H9 (cell line): ENCODE measurements around the gene PATL2. TPM values are rescaled to one million over a fixed set of nuclear protein-coding genes. Genes with fewer than 3 reads are reported as not detected.

Experiments
- DNase-seq: peaks from one replicate; pipeline ENCODE4 v3.0.0-alpha.2; 2017
- H2AFZ ChIP-seq: one replicate; pipeline ENCODE4 v1.6.1; 2013; ENCODE audit warnings: mild to moderate bottlenecking, low read length, control low read depth, moderate library complexity
- H2AK5ac ChIP-seq: 2 replicates; pipeline ENCODE4 v1.6.1; 2013; ENCODE audit warnings: low read length, control low read depth, mixed read lengths; ENCODE audit not compliant: insufficient read length
- H2BK120ac ChIP-seq: one replicate; pipeline ENCODE4 v1.6.1; 2013; ENCODE audit warnings: low read depth, mild to moderate bottlenecking, low read length, control low read depth, inconsistent platforms; ENCODE audit not compliant: poor library complexity, severe bottlenecking
- H2BK12ac ChIP-seq: 2 replicates; pipeline ENCODE4 v1.6.1; 2013; ENCODE audit warnings: low read length, control low read depth, mixed read lengths, low read depth; ENCODE audit not compliant: insufficient read length
- H2BK15ac ChIP-seq: 2 replicates; pipeline ENCODE4 v1.6.1; 2013; ENCODE audit warnings: low read depth, low read length, control low read depth
- H2BK20ac ChIP-seq: one replicate; pipeline ENCODE4 v1.6.1; 2013; ENCODE audit warnings: low read depth, mild to moderate bottlenecking, low read length, control low read depth, inconsistent platforms; ENCODE audit not compliant: poor library complexity, severe bottlenecking
- H2BK5ac ChIP-seq: 2 replicates; pipeline ENCODE4 v1.6.1; 2013; ENCODE audit warnings: low read length, control low read depth, mixed read lengths; ENCODE audit not compliant: insufficient read length
- H3K14ac ChIP-seq: 2 replicates; pipeline ENCODE4 v1.6.1; 2013; ENCODE audit warnings: low read length, control low read depth; ENCODE audit not compliant: insufficient read depth
- H3K18ac ChIP-seq: 2 replicates; pipeline ENCODE4 v1.6.1; 2013; ENCODE audit warnings: low read depth, mild to moderate bottlenecking, mixed read lengths, low read length, control low read depth; ENCODE audit not compliant: insufficient read length
- H3K23ac ChIP-seq: 2 replicates; pipeline ENCODE4 v1.6.1; 2013; ENCODE audit warnings: low read length, control low read depth, mixed read lengths, low read depth; ENCODE audit not compliant: insufficient read length
- H3K23me2 ChIP-seq: 2 replicates; pipeline ENCODE4 v1.6.1; 2013; ENCODE audit warnings: low read depth, mild to moderate bottlenecking, mixed read lengths, low read length, control low read depth; ENCODE audit not compliant: insufficient read length, poor library complexity, severe bottlenecking
- H3K27ac ChIP-seq: 2 replicates; pipeline ENCODE4 v1.5.1; 2013; ENCODE audit warnings: low read length, control low read depth, mixed read lengths, low read depth; ENCODE audit not compliant: insufficient read length
- H3K27me3 ChIP-seq: 2 replicates; pipeline ENCODE4 v1.6.1; 2013; ENCODE audit warnings: low read length, control low read depth, inconsistent platforms; ENCODE audit not compliant: insufficient read depth
- H3K4ac ChIP-seq: 2 replicates; pipeline ENCODE4 v1.6.1; 2013; ENCODE audit warnings: low read depth, mild to moderate bottlenecking, control low read depth, inconsistent platforms, low read length, moderate library complexity
- H3K4me1 ChIP-seq: 2 replicates; pipeline ENCODE4 v1.6.1; 2013; ENCODE audit warnings: low read length, control low read depth, inconsistent platforms; ENCODE audit not compliant: insufficient read depth
- H3K4me2 ChIP-seq: 2 replicates; pipeline ENCODE4 v1.6.1; 2013; ENCODE audit warnings: low read length, control low read depth, mixed read lengths; ENCODE audit not compliant: insufficient read length, insufficient read depth
- H3K56ac ChIP-seq: 2 replicates; pipeline ENCODE4 v1.6.1; 2013; ENCODE audit warnings: low read depth, mild to moderate bottlenecking, mixed read lengths, low read length, control low read depth; ENCODE audit not compliant: insufficient read length
- H3K79me1 ChIP-seq: 2 replicates; pipeline ENCODE4 v1.6.1; 2013; ENCODE audit warnings: low read depth, mild to moderate bottlenecking, moderate library complexity, low read length, control low read depth, inconsistent platforms; ENCODE audit not compliant: insufficient read depth, poor library complexity, severe bottlenecking
- H3K79me2 ChIP-seq: 2 replicates; pipeline ENCODE4 v1.6.1; 2013; ENCODE audit warnings: low read length, control low read depth, inconsistent platforms; ENCODE audit not compliant: insufficient read depth
- H3K9ac ChIP-seq: 2 replicates; pipeline ENCODE4 v1.6.1; 2013; ENCODE audit warnings: low read length, control low read depth, mixed read lengths; ENCODE audit not compliant: insufficient read length; ENCODE audit errors: extremely low read depth
- H3K9me3 ChIP-seq: one replicate; pipeline ENCODE4 v1.6.1; 2013; ENCODE audit warnings: low read depth, low read length, inconsistent platforms; ENCODE audit not compliant: control insufficient read depth
- H3T11ph ChIP-seq: one replicate; pipeline ENCODE4 v1.6.1; 2013; ENCODE audit warnings: mild to moderate bottlenecking, low read length, control low read depth, inconsistent platforms
- H4K20me1 ChIP-seq: one replicate; pipeline ENCODE4 v1.6.1; 2013; ENCODE audit not compliant: control insufficient read depth, insufficient read length, insufficient read depth
- H4K5ac ChIP-seq: 2 replicates; pipeline ENCODE4 v1.6.1; 2013; ENCODE audit warnings: low read depth, mild to moderate bottlenecking, mixed read lengths, low read length, control low read depth; ENCODE audit not compliant: insufficient read length
- H4K8ac ChIP-seq: replicated peaks from 2 replicates; pipeline ENCODE4 v1.6.1; 2013; ENCODE audit warnings: low read length, control low read depth, mixed read lengths, low read depth; ENCODE audit not compliant: insufficient read length
- H4K91ac ChIP-seq: 2 replicates; pipeline ENCODE4 v1.6.1; 2013; ENCODE audit warnings: low read depth, mild to moderate bottlenecking, moderate library complexity, mixed read lengths, low read length, control low read depth; ENCODE audit not compliant: insufficient read length
- H3K27ac Mint-ChIP-seq, 3 experiments: 2 replicates in 2 of 3; 3 replicates in 1 of 3; pipeline ENCODE4 v1.8.0; 2020 to 2021; ENCODE audit warnings: mixed read lengths in 3 of 3, mild to moderate bottlenecking in 1 of 3, moderate library complexity in 1 of 3
- H3K27me3 Mint-ChIP-seq: 2 replicates; pipeline ENCODE4 v1.8.0; 2021; ENCODE audit warnings: low read depth, mild to moderate bottlenecking, moderate library complexity, mixed read lengths
- H3K36me3 Mint-ChIP-seq, 3 experiments: 2 replicates in 2 of 3; 3 replicates in 1 of 3; pipeline ENCODE4 v1.8.0; 2020 to 2021; ENCODE audit warnings: low read depth in 3 of 3, mixed read lengths in 3 of 3; ENCODE audit not compliant: insufficient read depth in 1 of 3
- H3K4me1 Mint-ChIP-seq, 2 experiments: 2 replicates each; pipeline ENCODE4 v1.8.0; 2020; ENCODE audit warnings: mixed read lengths in 2 of 2
- H3K4me3 Mint-ChIP-seq, 2 experiments: 2 replicates in 1 of 2; 3 replicates in 1 of 2; pipeline ENCODE4 v1.8.0; 2020 to 2021; ENCODE audit warnings: mild to moderate bottlenecking in 2 of 2, mixed read lengths in 2 of 2, moderate library complexity in 1 of 2
- H3K9me3 Mint-ChIP-seq, 2 experiments: 2 replicates in 1 of 2; 3 replicates in 1 of 2; pipeline ENCODE4 v1.8.0; 2020; ENCODE audit warnings: mild to moderate bottlenecking in 2 of 2, mixed read lengths in 2 of 2, moderate library complexity in 1 of 2
- CTCF ChIP-seq: fragments of 200-600 bp; sonication (generic); conservative IDR thresholded peaks from 3 replicates; pipeline ENCODE4 v1.8.0; 2021; ENCODE audit warnings: antibody characterized with exemption, mild to moderate bottlenecking
- WGBS: extraction: QIAGEN DNeasy Blood & Tissue Kit; methylation state at CpG from one replicate; pipeline ENCODE4 v1.1.7; 2013; ENCODE audit warnings: missing lambda C conversion rate, low lambda C conversion rate, mixed read lengths; ENCODE audit not compliant: insufficient read length; ENCODE audit errors: extremely low coverage; 5-methylcytosine and 5-hydroxymethylcytosine counted together
- total RNA-seq: library from RNA; stranded (reverse); gene quantifications from 2 replicates; pipeline ENCODE4 v1.2.1, GENCODE V29; 2021

PATL2 gene
- total RNA-seq, 1 experiment from 2014 or later: 0.46 TPM

- no peak overlapping the region for H3K18ac ChIP-seq
- H4K5ac ChIP-seq: no peak overlapping the region
- H3K14ac ChIP-seq: no peak overlapping the region
- H2AFZ ChIP-seq: no peak overlapping the region
- no peaks in the 10 kb centered on the region for H3K27me3 ChIP-seq
- WGBS: no CpG with 5 or more reads among the region's 2 CpGs
- no peak overlapping the region for H3K4ac ChIP-seq
- H2BK5ac ChIP-seq: no peak overlapping the region
- no peak for TF ChIP-seq CTCF
- H4K20me1 ChIP-seq: no peaks in the 10 kb centered on the region
- H3K4me1 Mint-ChIP-seq: peaks cover 13 to 19% of the 10 kb centered on the region in 2 experiments
- no peaks in the 10 kb centered on the region for H3K79me1 ChIP-seq
- H3T11ph ChIP-seq: no peak overlapping the region
- H3K4me2 ChIP-seq: no peak overlapping the region
- H2BK20ac ChIP-seq: no peak overlapping the region
- H3K4me3 Mint-ChIP-seq: no peak overlapping the region
- no peak overlapping the region for H2BK15ac ChIP-seq
- H4K91ac ChIP-seq: no peak overlapping the region
- H3K9ac ChIP-seq: no peak overlapping the region
- no peak overlapping the region for H3K27ac ChIP-seq
- H3K79me2 ChIP-seq: no peaks in the 10 kb centered on the region
- no peaks in the 10 kb centered on the region for H3K9me3 Mint-ChIP-seq
- no peak overlapping the region for H3K23ac ChIP-seq
- H2BK12ac ChIP-seq: no peak overlapping the region
- no peak overlapping the region for H3K27ac Mint-ChIP-seq
- peaks cover 0 to 7% (median 5%) of the 10 kb centered on the region in 3 experiments; a peak in 3 of 7 replicates for H3K36me3 Mint-ChIP-seq
- H3K9me3 ChIP-seq: no peaks in the 10 kb centered on the region
- no peak for DNase-seq
- H2AK5ac ChIP-seq: no peak overlapping the region
- no peak overlapping the region for H3K56ac ChIP-seq
- H3K23me2 ChIP-seq: no peaks in the 10 kb centered on the region
- H2BK120ac ChIP-seq: no peak overlapping the region
- H4K8ac ChIP-seq: no peak overlapping the region
- no peaks in the 10 kb centered on the region for H3K27me3 Mint-ChIP-seq
- H3K4me1 ChIP-seq: peaks cover 3% of the 10 kb centered on the region; the same call in 1 of the 2 replicates
Observed at GRCh38 chr15:44722011-44722410, 10.9 kb upstream of the PATL2 start.
